Measurements from ENCODE around the gene TMEM86A. TPM values are rescaled to one million over a fixed set of nuclear protein-coding genes. Genes with fewer than 3 reads are reported as not detected.

The TMEM86A gene
- total and polyA plus RNA-seq, 2 donors (not counting 3 experiments of a cell fraction or from before 2014, with no cell fraction given) = 2.1 to 2.6 TPM

DNA sequence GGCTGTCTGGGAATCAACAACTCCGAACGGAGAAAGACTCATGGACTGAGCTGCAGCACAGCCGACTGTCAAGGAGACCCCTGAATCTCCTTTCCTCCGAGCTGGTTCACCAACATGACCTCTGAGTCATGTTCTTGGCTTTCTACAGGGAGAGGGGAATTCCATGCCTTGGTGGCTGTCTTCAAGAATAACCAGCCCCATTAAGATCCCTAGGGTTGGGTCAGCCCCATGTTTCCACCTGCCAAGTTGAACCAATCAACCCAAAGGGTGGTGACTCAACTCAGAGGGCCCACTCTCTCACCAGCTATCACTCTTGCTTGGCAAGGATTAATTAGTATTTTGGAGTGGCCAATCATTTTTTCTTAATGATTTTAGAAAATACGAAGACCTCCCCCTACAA, 55.7 kb downstream of the TMEM86A start:
- FAIRE-seq (no peak), DNase-seq (ENCODE audit: low read depth, low spot score) (peak; percentile 7)
- ChIA-PET POLR2A (no interaction called here), CTCF (interaction anchor here (1.6 kb wide), 1 partner anchor 10 kb away, joined by 5 read pairs; no protein-coding TSS in a partner anchor)
- Histone ChIP-seq H3K36me3 (ENCODE audit: control insufficient read depth in 2 of 2, extremely low read depth in 1 of 2, insufficient read depth in 2 of 2, low read length in 2 of 2) (no peaks in the 10 kb centered on the region), H3K27ac (ENCODE audit: insufficient read depth, low read depth, low read length) (no peak overlapping the region), H2AFZ (ENCODE audit: low read depth, low read length) (no peak overlapping the region), H3K4me1 (ENCODE audit: control insufficient read depth, extremely low read depth, insufficient read depth, low read length) (peaks cover 10% of the 10 kb centered on the region), H3K9me3 (replicated peaks; ENCODE audit: control insufficient read depth, insufficient read depth, low read length) (no peaks in the 10 kb centered on the region), H3K4me2 (ENCODE audit: insufficient read depth, low read length) (no peak overlapping the region), H3K9ac (replicated peaks; ENCODE audit: extremely low read depth, insufficient read depth, low read length) (no peak overlapping the region), H4K20me1 (replicated peaks; ENCODE audit: control insufficient read depth, extremely low read depth, insufficient read depth, low read length) (no peaks in the 10 kb centered on the region), H3K27me3 (ENCODE audit: control insufficient read depth in 2 of 2, insufficient read depth in 2 of 2, low read length in 2 of 2) (peaks cover 0 to 11% of the 10 kb centered on the region in 2 experiments), H3K9me1 (replicated peaks; ENCODE audit: control insufficient read depth, extremely low read depth, insufficient read depth, low read length) (no peaks in the 10 kb centered on the region), H3K4me3 (replicated peaks in 1 of 3; ENCODE audit: insufficient read depth in 1 of 3, low read depth in 1 of 3, low read length in 3 of 3) (no peak overlapping the region), H3K79me2 (ENCODE audit: control insufficient read depth, insufficient read depth, low read length) (no peaks in the 10 kb centered on the region)
- TF ChIP-seq GATA2 (IDR thresholded peaks at IDR 0.05; ENCODE audit: insufficient read depth, insufficient read length, low read depth, low read length) (no peak), POLR2A (IDR thresholded peaks at IDR 0.05; ENCODE audit: low read depth, low read length) (no peak), JUN (IDR thresholded peaks at IDR 0.05; ENCODE audit: borderline replicate concordance, insufficient read depth, insufficient read length, low read depth) (no peak), MYC (IDR thresholded peaks at IDR 0.05; ENCODE audit: low read depth, low read length) (no peak), EZH2 (IDR thresholded peaks at IDR 0.05; ENCODE audit: borderline replicate concordance, low read depth, low read length, severe bottlenecking) (no peak), POLR2AphosphoS5 (IDR thresholded peaks at IDR 0.05; ENCODE audit: insufficient read depth, low read depth, low read length) (no peak), FOS (IDR thresholded peaks at IDR 0.05; ENCODE audit: borderline replicate concordance, insufficient read depth, low read length) (no peak)
- TF ChIP-seq, protein P1, sequence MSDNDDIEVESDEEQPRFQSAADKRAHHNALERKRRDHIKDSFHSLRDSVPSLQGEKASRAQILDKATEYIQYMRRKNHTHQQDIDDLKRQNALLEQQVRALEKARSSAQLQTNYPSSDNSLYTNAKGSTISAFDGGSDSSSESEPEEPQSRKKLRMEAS (IDR thresholded peaks at IDR 0.05; ENCODE audit: insufficient read depth, insufficient read length) = no peak
- TF ChIP-seq, protein P2, sequence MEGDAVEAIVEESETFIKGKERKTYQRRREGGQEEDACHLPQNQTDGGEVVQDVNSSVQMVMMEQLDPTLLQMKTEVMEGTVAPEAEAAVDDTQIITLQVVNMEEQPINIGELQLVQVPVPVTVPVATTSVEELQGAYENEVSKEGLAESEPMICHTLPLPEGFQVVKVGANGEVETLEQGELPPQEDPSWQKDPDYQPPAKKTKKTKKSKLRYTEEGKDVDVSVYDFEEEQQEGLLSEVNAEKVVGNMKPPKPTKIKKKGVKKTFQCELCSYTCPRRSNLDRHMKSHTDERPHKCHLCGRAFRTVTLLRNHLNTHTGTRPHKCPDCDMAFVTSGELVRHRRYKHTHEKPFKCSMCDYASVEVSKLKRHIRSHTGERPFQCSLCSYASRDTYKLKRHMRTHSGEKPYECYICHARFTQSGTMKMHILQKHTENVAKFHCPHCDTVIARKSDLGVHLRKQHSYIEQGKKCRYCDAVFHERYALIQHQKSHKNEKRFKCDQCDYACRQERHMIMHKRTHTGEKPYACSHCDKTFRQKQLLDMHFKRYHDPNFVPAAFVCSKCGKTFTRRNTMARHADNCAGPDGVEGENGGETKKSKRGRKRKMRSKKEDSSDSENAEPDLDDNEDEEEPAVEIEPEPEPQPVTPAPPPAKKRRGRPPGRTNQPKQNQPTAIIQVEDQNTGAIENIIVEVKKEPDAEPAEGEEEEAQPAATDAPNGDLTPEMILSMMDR (IDR thresholded peaks at IDR 0.05; ENCODE audit: extremely low read depth in 1 of 2, insufficient read depth in 1 of 2, low read depth in 1 of 2, low read length in 2 of 2) = no peak
- intact Hi-C loops (cut with micrococcal nuclease) = no loop called here
- dilution Hi-C loops (cut with MboI; ENCODE audit: extremely low pct_ligation_motif_present, low sequenced_read_pairs) = no loop called here
- no TSS peak for BruUV-seq (replicated peaks)

Other genes with a start within 250 kb of the TMEM86A start
- gene LDHAL6A, start 242.9 kb upstream of the TMEM86A start, total RNA-seq = not detected in 2 replicates
- not detected in 2 replicates for gene LDHAL6A, start 242.9 kb upstream of the TMEM86A start, polyA plus RNA-seq
- gene TSG101, start 171.8 kb upstream of the TMEM86A start, total RNA-seq = 41.3 and 45.5 TPM in 2 replicates
- 160 and 163 TPM in 2 replicates for gene TSG101, start 171.8 kb upstream of the TMEM86A start, polyA plus RNA-seq
- 19.1 and 22.5 TPM in 2 replicates for gene UEVLD, start 110.0 kb upstream of the TMEM86A start, total RNA-seq
- gene UEVLD, start 110.0 kb upstream of the TMEM86A start, polyA plus RNA-seq = 8.0 and 9.2 TPM in 2 replicates
- 2.8 and 3.6 TPM in 2 replicates for gene MISFA, start 99.0 kb upstream of the TMEM86A start, total RNA-seq
- 0.75 and 1.4 TPM in 2 replicates for gene MISFA, start 99.0 kb upstream of the TMEM86A start, polyA plus RNA-seq
- 13.7 and 18.7 TPM in 2 replicates for gene SPTY2D1, start 64.4 kb upstream of the TMEM86A start, total RNA-seq
- gene SPTY2D1, start 64.4 kb upstream of the TMEM86A start, polyA plus RNA-seq = 5.5 and 5.8 TPM in 2 replicates
- gene IGSF22, start 27.4 kb downstream of the TMEM86A start, total RNA-seq = not detected in 2 replicates
- gene IGSF22, start 27.4 kb downstream of the TMEM86A start, polyA plus RNA-seq = not detected in 2 replicates
- not detected in 2 replicates for gene PTPN5, start 93.0 kb downstream of the TMEM86A start, total RNA-seq
- not detected in 2 replicates for gene PTPN5, start 93.0 kb downstream of the TMEM86A start, polyA plus RNA-seq
- not detected in 2 replicates for gene MRGPRX1, start 240.6 kb downstream of the TMEM86A start, total RNA-seq
- not detected in 2 replicates for gene MRGPRX1, start 240.6 kb downstream of the TMEM86A start, polyA plus RNA-seq

Data from endothelial cell of umbilical vein (primary cell).